Uterus (tissue), 2 donors: ENCODE data around the gene IL1RAPL2.

ENCODE experiments used
- POLR2A ChIP-seq, 2 donors: fragments of 450-650 bp; IDR thresholded peaks; one replicate each; pipeline ENCODE4 v1.6.1; 2016; ENCODE audit warnings: antibody characterized with exemption in 2 of 2, mild to moderate bottlenecking in 1 of 2, moderate library complexity in 1 of 2
- TF ChIP-seq, protein P1 (sequence below), 4 experiments: fragments of 200-600 bp in 2 of 4; fragments of 450-650 bp in 2 of 4; sonication (generic) in 2 of 4; IDR thresholded peaks; one replicate each; pipeline ENCODE4 v1.5.1; 2016 to 2019; ENCODE audit warnings: antibody characterized with exemption in 4 of 4, mild to moderate bottlenecking in 2 of 4, moderate library complexity in 1 of 4

DNA sequence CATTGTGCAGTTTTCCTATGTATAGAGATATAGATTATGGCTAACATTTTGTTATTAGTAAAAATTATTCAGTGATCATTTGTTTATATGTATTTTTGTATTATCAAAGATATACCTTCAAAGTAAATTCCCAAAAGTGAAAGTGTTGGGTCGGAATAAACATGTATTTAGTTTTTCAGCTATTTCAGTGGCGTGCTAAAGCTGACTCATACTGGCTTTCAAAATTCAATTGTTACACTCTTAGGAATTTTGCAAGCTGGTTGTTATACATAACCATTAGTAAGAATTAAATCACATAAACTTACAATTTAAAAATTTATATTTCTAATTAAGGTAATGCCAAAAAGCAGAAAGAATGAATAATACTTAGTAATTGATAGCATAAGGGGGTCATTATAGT, 968.0 kb downstream of the IL1RAPL2 start:
- TF ChIP-seq, protein P1, sequence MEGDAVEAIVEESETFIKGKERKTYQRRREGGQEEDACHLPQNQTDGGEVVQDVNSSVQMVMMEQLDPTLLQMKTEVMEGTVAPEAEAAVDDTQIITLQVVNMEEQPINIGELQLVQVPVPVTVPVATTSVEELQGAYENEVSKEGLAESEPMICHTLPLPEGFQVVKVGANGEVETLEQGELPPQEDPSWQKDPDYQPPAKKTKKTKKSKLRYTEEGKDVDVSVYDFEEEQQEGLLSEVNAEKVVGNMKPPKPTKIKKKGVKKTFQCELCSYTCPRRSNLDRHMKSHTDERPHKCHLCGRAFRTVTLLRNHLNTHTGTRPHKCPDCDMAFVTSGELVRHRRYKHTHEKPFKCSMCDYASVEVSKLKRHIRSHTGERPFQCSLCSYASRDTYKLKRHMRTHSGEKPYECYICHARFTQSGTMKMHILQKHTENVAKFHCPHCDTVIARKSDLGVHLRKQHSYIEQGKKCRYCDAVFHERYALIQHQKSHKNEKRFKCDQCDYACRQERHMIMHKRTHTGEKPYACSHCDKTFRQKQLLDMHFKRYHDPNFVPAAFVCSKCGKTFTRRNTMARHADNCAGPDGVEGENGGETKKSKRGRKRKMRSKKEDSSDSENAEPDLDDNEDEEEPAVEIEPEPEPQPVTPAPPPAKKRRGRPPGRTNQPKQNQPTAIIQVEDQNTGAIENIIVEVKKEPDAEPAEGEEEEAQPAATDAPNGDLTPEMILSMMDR (IDR thresholded peaks at IDR 0.05), result no peak
- no peak for TF ChIP-seq POLR2A (IDR thresholded peaks at IDR 0.05)
